IMR-90 (cell line): ENCODE measurements around the gene SHISAL1. TPM values are rescaled to one million over a fixed set of nuclear protein-coding genes. Genes with fewer than 3 reads are reported as not detected.

Source experiments
- ATAC-seq: fragments of 200-7000 bp; cut with Tn5 transposase; 2 replicates; pipeline ENCODE4 v1.9.1; 2020; ENCODE audit warnings: low read depth, mild to moderate bottlenecking, moderate library complexity
- BruUV-seq: library from RNA; stranded (reverse); fragments of 400-500 nt; replicated peaks from 2 replicates; lab custom pipeline; 2021; lab: Mats Ljungman, UMichigan
- CTCF ChIA-PET: fragments of 300-600 bp; formaldehyde crosslinking; extraction: SDS; loops from one replicate; lab custom pipeline; 2021; ENCODE audit warnings: antibody characterized with exemption; lab: Yijun Ruan, JAX
- POLR2A ChIA-PET: fragments of 300-600 bp; sonication (Branson Sonifier 250); formaldehyde crosslinking; loops from one replicate; lab custom pipeline; 2022; ENCODE audit warnings: antibody characterized with exemption; ENCODE audit not compliant: unreplicated experiment; lab: Charles Lee
- DNase-seq: peaks from one replicate; pipeline ENCODE4 v3.0.0; 2013
- H2AFZ ChIP-seq: replicated peaks from 2 replicates; pipeline ENCODE3; 2013; ENCODE audit warnings: low read length, mild to moderate bottlenecking; ENCODE audit not compliant: poor library complexity
- H2AK5ac ChIP-seq: 2 replicates; pipeline ENCODE4 v1.6.1; 2013; ENCODE audit warnings: low read depth, low read length, inconsistent platforms
- H2AK9ac ChIP-seq: replicated peaks from 2 replicates; pipeline ENCODE3; 2013; ENCODE audit warnings: mild to moderate bottlenecking, low read depth, low read length, moderate library complexity; ENCODE audit not compliant: poor library complexity
- H2BK120ac ChIP-seq: 2 replicates; pipeline ENCODE4 v1.6.1; 2013; ENCODE audit warnings: low read depth, low read length, inconsistent platforms
- H2BK15ac ChIP-seq: 3 replicates; pipeline ENCODE4 v1.6.1; 2013; ENCODE audit warnings: low read depth, low read length, inconsistent platforms
- H2BK20ac ChIP-seq: 2 replicates; pipeline ENCODE4 v1.6.1; 2013; ENCODE audit warnings: low read depth, mild to moderate bottlenecking, inconsistent platforms, low read length, moderate library complexity
- H2BK5ac ChIP-seq: 2 replicates; pipeline ENCODE4 v1.6.1; 2013; ENCODE audit warnings: mild to moderate bottlenecking, low read depth, low read length, inconsistent platforms; ENCODE audit not compliant: poor library complexity, severe bottlenecking
- H3K14ac ChIP-seq: replicated peaks from 2 replicates; pipeline ENCODE4 v1.6.1; 2013; ENCODE audit warnings: low read depth, low read length, inconsistent platforms
- H3K18ac ChIP-seq: 2 replicates; pipeline ENCODE4 v1.6.1; 2013; ENCODE audit warnings: low read depth, low read length, control low read depth
- H3K23ac ChIP-seq: 2 replicates; pipeline ENCODE4 v1.6.1; 2013; ENCODE audit warnings: low read depth, low read length, inconsistent platforms
- H3K27ac ChIP-seq: 2 replicates; pipeline ENCODE4 v1.5.1; 2013; ENCODE audit warnings: mild to moderate bottlenecking, control low read depth, low read length; ENCODE audit not compliant: insufficient read depth
- H3K27me3 ChIP-seq: 2 replicates; pipeline ENCODE4 v1.6.1; 2013; ENCODE audit warnings: low read length; ENCODE audit not compliant: control insufficient read depth, insufficient read depth
- H3K36me3 ChIP-seq: 2 replicates; pipeline ENCODE4 v1.6.1; 2013; ENCODE audit warnings: low read length, mixed read lengths; ENCODE audit not compliant: control insufficient read depth, insufficient read depth
- H3K4ac ChIP-seq: 2 replicates; pipeline ENCODE4 v1.6.1; 2013; ENCODE audit warnings: low read depth, low read length, inconsistent platforms
- H3K4me1 ChIP-seq: 2 replicates; pipeline ENCODE4 v1.6.1; 2013; ENCODE audit warnings: low read length, mixed read lengths; ENCODE audit not compliant: control insufficient read depth, insufficient read depth
- H3K4me2 ChIP-seq: 2 replicates; pipeline ENCODE4 v1.6.1; 2013; ENCODE audit warnings: low read depth, mild to moderate bottlenecking, control low read depth, low read length, moderate library complexity
- H3K4me3 ChIP-seq: 2 replicates; pipeline ENCODE4 v1.5.1; 2013; ENCODE audit warnings: low read depth, mild to moderate bottlenecking, control low read depth, low read length, moderate library complexity; ENCODE audit not compliant: insufficient read depth
- H3K56ac ChIP-seq: 2 replicates; pipeline ENCODE4 v1.6.1; 2013; ENCODE audit warnings: low read length, inconsistent platforms; ENCODE audit not compliant: insufficient read depth; ENCODE audit errors: extremely low read depth
- H3K79me1 ChIP-seq, 2 experiments: 2 replicates each; pipeline ENCODE4 v1.6.1; 2013; ENCODE audit warnings: low read length in 2 of 2, inconsistent platforms in 1 of 2, low read depth in 1 of 2
- H3K9ac ChIP-seq: 2 replicates; pipeline ENCODE4 v1.6.1; 2013; ENCODE audit warnings: low read depth, low read length, control low read depth
- H3K9me1 ChIP-seq: 2 replicates; pipeline ENCODE4 v1.6.1; 2013; ENCODE audit warnings: low read length, inconsistent platforms; ENCODE audit not compliant: insufficient read depth
- H3K9me3 ChIP-seq: 2 replicates; pipeline ENCODE4 v1.6.1; 2013; ENCODE audit warnings: low read length; ENCODE audit not compliant: control insufficient read depth, insufficient read depth
- H4K20me1 ChIP-seq: 2 replicates; pipeline ENCODE4 v1.6.1; 2013; ENCODE audit warnings: low read length, inconsistent platforms; ENCODE audit not compliant: insufficient read depth
- H4K5ac ChIP-seq: 2 replicates; pipeline ENCODE4 v1.6.1; 2013; ENCODE audit warnings: mild to moderate bottlenecking, low read depth, low read length, control low read depth
- H4K8ac ChIP-seq, 2 experiments: 2 replicates each; pipeline ENCODE4 v1.6.1; 2013; ENCODE audit warnings: low read depth in 2 of 2, low read length in 2 of 2, control low read depth in 1 of 2, inconsistent platforms in 1 of 2
- H4K91ac ChIP-seq: 2 replicates; pipeline ENCODE4 v1.6.1; 2013; ENCODE audit warnings: low read depth, low read length, inconsistent platforms; ENCODE audit not compliant: insufficient read depth
- CEBPB ChIP-seq: IDR thresholded peaks from 2 replicates; pipeline ENCODE4 v1.6.1; 2012; ENCODE audit warnings: low read depth, low read length, improper control_type of control experiment
- CHD1 ChIP-seq: IDR thresholded peaks from 2 replicates; pipeline ENCODE4 v1.6.1; 2012; ENCODE audit warnings: low read depth, low read length, improper control_type of control experiment
- CTCF ChIP-seq: conservative IDR thresholded peaks from 2 replicates; pipeline ENCODE4 v1.5.1; 2012; ENCODE audit warnings: mild to moderate bottlenecking, low read depth, low read length, improper control_type of control experiment
- MXI1 ChIP-seq: IDR thresholded peaks from 2 replicates; pipeline ENCODE4 v1.6.1; 2012; ENCODE audit warnings: low read depth, mild to moderate bottlenecking, low read length, moderate library complexity, borderline replicate concordance
- NFE2L2 ChIP-seq: fragments of 150-350 bp; IDR thresholded peaks from 2 replicates; pipeline ENCODE4 v1.6.1; 2016; ENCODE audit warnings: low read depth, mild to moderate bottlenecking, low read length
- RAD21 ChIP-seq: IDR thresholded peaks from 2 replicates; pipeline ENCODE4 v1.6.1; 2012; ENCODE audit warnings: low read length, improper control_type of control experiment
- RFX5 ChIP-seq: IDR thresholded peaks from 2 replicates; pipeline ENCODE4 v1.8.0; 2012; ENCODE audit warnings: low read depth, mild to moderate bottlenecking, low read length, moderate library complexity
- WGBS, 2 experiments: methylation state at CpG; one replicate each; pipeline versions ENCODE4 v1.1.5 to v1.1.7; 2013; ENCODE audit warnings: missing lambda C conversion rate in 2 of 2; ENCODE audit not compliant: insufficient read length in 1 of 2; ENCODE audit errors: extremely low coverage in 2 of 2; 5-methylcytosine and 5-hydroxymethylcytosine counted together
- dilution Hi-C: fragments of 300-500 bp; cut with HindIII; formaldehyde crosslinking; loops from one replicate; pipeline ENCODE4 v1.14.3; 2018; ENCODE audit warnings: low sequenced_read_pairs; ENCODE audit not compliant: unreplicated experiment
- in situ Hi-C: fragments of 300-500 bp; cut with MboI; formaldehyde crosslinking; loops from 3 replicates; pipeline ENCODE4 v1.14.3; 2019; ENCODE audit warnings: low sequenced_read_pairs, inconsistent platforms, mixed read lengths
- intact Hi-C: fragments of 100-400 bp; cut with micrococcal nuclease; formaldehyde crosslinking; loops from 2 replicates; pipeline ENCODE4 v1.10.0; 2022
- polyA plus RNA-seq, 3 experiments: library from polyadenylated mRNA; depleted of rRNA; stranded (reverse); fragments of >200 nt; gene quantifications; 2 replicates each; pipeline ENCODE4 v1.2.3, GENCODE V29; 2012; ENCODE audit warnings: low replicate concordance in 1 of 3
- total RNA-seq: library from RNA; depleted of rRNA; stranded (reverse); fragments of >200 nt; gene quantifications from 2 replicates; pipeline ENCODE4 v1.2.3, GENCODE V29; 2012
- TF ChIP-seq, protein P1 (sequence below): fragments of 150-350 bp; IDR thresholded peaks from 2 replicates; pipeline ENCODE4 v1.6.1; 2016; ENCODE audit warnings: low read depth, mild to moderate bottlenecking, low read length, moderate library complexity, borderline replicate concordance
- TF ChIP-seq, protein P2 (sequence below): fragments of 150-350 bp; IDR thresholded peaks from 2 replicates; pipeline ENCODE4 v1.6.1; 2017; ENCODE audit warnings: mild to moderate bottlenecking, antibody characterized with exemption, low read length, low read depth

Gene SHISAL1
- total and polyA plus RNA-seq, 2 of the 4 experiments (the other 2 are of a cell fraction): 1.0 to 1.4 TPM

- H3K9ac ChIP-seq: no peak overlapping the region
- no peak overlapping the region for H2AK9ac ChIP-seq
- H4K8ac ChIP-seq: no peak overlapping the region
- H3K9me1 ChIP-seq: no peaks in the 10 kb centered on the region
- TF ChIP-seq CTCF (no peak), RFX5 (no peak), RAD21 (no peak), CEBPB (no peak), NFE2L2 (no peak), MXI1 (no peak), CHD1 (no peak)
- TF ChIP-seq, protein P1, sequence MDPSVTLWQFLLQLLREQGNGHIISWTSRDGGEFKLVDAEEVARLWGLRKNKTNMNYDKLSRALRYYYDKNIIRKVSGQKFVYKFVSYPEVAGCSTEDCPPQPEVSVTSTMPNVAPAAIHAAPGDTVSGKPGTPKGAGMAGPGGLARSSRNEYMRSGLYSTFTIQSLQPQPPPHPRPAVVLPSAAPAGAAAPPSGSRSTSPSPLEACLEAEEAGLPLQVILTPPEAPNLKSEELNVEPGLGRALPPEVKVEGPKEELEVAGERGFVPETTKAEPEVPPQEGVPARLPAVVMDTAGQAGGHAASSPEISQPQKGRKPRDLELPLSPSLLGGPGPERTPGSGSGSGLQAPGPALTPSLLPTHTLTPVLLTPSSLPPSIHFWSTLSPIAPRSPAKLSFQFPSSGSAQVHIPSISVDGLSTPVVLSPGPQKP: no peak
- TF ChIP-seq, protein P2, sequence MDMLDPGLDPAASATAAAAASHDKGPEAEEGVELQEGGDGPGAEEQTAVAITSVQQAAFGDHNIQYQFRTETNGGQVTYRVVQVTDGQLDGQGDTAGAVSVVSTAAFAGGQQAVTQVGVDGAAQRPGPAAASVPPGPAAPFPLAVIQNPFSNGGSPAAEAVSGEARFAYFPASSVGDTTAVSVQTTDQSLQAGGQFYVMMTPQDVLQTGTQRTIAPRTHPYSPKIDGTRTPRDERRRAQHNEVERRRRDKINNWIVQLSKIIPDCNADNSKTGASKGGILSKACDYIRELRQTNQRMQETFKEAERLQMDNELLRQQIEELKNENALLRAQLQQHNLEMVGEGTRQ: no peak
- H2BK15ac ChIP-seq: no peak overlapping the region
- H2AK5ac ChIP-seq: no peak overlapping the region
- H3K4me2 ChIP-seq: no peak overlapping the region
- POLR2A ChIA-PET: no interaction called here
- H3K4ac ChIP-seq: no peak overlapping the region
- H4K5ac ChIP-seq: no peak overlapping the region
- ATAC-seq (no peak), DNase-seq (no peak)
- H3K9me3 ChIP-seq: peaks cover 5% of the 10 kb centered on the region; the same call in 1 of the 2 replicates
- H3K14ac ChIP-seq: no peak overlapping the region
- peaks cover 11% of the 10 kb centered on the region for H3K4me1 ChIP-seq
- H3K4me3 ChIP-seq: no peak overlapping the region
- no peak overlapping the region for H2BK5ac ChIP-seq
- no CpG with 5 or more reads among the region's 16 CpGs for WGBS, 2 experiments
- no peak overlapping the region for H2BK120ac ChIP-seq
- CTCF ChIA-PET: no interaction called here
- H3K27me3 ChIP-seq: peaks cover 3% of the 10 kb centered on the region; the same call in 1 of the 2 replicates
- BruUV-seq: no TSS peak
- no peak overlapping the region for H3K18ac ChIP-seq
- no peaks in the 10 kb centered on the region for H3K79me1 ChIP-seq
- H2BK20ac ChIP-seq: no peak overlapping the region
- no peak overlapping the region for H3K27ac ChIP-seq
- intact Hi-C loops (no loop called here), dilution Hi-C loops (no loop called here), in situ Hi-C loops (no loop called here)
- no peak overlapping the region for H4K91ac ChIP-seq
- H2AFZ ChIP-seq: no peak overlapping the region
- no peak overlapping the region for H3K23ac ChIP-seq
- no peaks in the 10 kb centered on the region for H3K36me3 ChIP-seq
- no peaks in the 10 kb centered on the region for H4K20me1 ChIP-seq
- no peak overlapping the region for H3K56ac ChIP-seq
Observed at GRCh38 chr22:44207173-44207980, 105.4 kb downstream of the SHISAL1 start.
